Measurements from ENCODE around the gene RPS27A.
"Not testable (repeated sequence)": the region's sequence is repeated elsewhere in the genome, so short reads cannot be mapped to it uniquely, and the experiment has no call there.

Gene RPS27A

DNA sequence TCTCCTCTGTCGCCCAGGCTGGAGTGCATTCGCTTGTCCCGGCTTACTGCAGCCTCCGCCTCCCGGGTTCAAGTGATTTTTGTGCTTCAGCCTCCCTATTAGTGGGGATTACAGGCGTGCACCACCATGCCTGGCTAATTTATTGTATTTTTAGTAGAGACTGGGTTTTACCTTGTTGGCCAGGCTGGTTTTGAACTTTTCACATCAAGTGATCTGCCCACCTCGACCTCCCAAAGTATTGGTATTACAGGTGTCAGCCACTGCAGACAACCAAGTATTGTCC lies 1.1 kb downstream of the RPS27A start:
- Histone ChIP-seq H3K27me3 (no peaks in the 10 kb centered on the region), H3K4me1 (peaks cover 27 to 47% (median 34%) of the 10 kb centered on the region in 10 experiments), H3K4me2 (peak overlapping the region; percentile 91 to 99 (median 95)), H3K27ac (peak overlapping the region; percentile 95 to 99 (median 97); a peak in 20 of 22 replicates), H3K4me3 (peak overlapping the region; percentile 82 to 98 (median 93)), H3K9ac (peak overlapping the region; percentile 90 to 99 (median 97)), H4K20me1 (peaks cover 26 to 50% (median 37%) of the 10 kb centered on the region in 11 experiments; a peak in 21 of 22 replicates), H3K36me3 (peaks cover 50 to 56% (median 53%) of the 10 kb centered on the region in 11 experiments), H3K9me3 (replicated peaks in 1 of 11) (no peaks in the 10 kb centered on the region)
- no peak for TF ChIP-seq Cebpa-rat (IDR thresholded peaks at IDR 0.05)

DNA sequence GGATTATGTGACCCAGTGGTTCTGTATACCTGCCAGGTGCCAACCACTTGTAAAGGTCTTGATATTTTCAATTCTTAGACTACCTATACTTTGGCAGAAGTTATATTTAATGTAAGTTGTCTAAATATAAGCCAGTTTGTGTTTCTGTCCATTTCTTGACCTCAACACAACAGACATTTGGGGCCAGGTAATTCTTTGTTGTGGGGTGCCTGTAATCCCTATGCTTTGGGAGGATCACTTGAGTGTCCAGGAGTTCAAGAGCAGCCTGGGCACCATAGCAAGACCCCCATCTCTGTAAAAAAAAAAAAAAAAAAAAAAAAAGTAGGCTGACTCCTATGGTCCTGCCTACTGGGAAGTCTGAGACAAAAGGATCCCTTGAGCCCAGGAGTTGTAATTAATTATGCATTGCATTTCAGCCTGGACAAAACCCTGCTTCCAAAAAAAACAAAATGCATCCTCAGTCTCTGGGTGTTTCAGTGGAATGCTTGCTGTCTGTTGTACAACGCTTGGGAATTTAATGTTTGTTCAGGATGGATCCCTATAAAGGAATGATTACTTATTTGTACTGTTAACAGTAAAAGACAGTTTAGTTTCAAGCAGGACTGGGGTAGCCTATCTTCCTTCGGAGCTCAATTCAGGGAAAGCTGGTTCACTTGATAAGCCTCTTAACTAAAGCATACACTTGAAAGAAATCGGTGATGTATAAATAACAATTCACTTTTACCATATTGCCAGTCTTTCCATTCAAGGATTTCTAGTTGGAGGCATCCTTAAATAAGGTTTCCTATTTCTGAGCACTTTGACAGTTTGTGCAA lies 3.4 kb downstream of the RPS27A start:
- H3K4me2 ChIP-seq = peak overlapping the region in 10 of 11 experiments; percentile 0 to 99 (median 96); a peak in 13 of 22 replicates
- no peaks in the 10 kb centered on the region for H3K27me3 ChIP-seq
- H3K9ac ChIP-seq = no peak overlapping the region; a peak in 1 of 22 replicates
- H3K4me1 ChIP-seq = peaks cover 24 to 36% (median 32%) of the 10 kb centered on the region in 10 experiments
- no peaks in the 10 kb centered on the region for H3K9me3 ChIP-seq (replicated peaks in 1 of 11)
- peak overlapping the region in 2 of 10 experiments; percentile 96 to 98; a peak in 2 of 20 replicates for H3K4me3 ChIP-seq
- H3K36me3 ChIP-seq = peaks cover 59 to 78% (median 73%) of the 10 kb centered on the region in 11 experiments
- no peak overlapping the region for H3K27ac ChIP-seq
- peaks cover 26 to 50% (median 37%) of the 10 kb centered on the region in 11 experiments; a peak in 21 of 22 replicates for H4K20me1 ChIP-seq
- TF ChIP-seq Cebpa-rat (IDR thresholded peaks at IDR 0.05) = no peak

DNA sequence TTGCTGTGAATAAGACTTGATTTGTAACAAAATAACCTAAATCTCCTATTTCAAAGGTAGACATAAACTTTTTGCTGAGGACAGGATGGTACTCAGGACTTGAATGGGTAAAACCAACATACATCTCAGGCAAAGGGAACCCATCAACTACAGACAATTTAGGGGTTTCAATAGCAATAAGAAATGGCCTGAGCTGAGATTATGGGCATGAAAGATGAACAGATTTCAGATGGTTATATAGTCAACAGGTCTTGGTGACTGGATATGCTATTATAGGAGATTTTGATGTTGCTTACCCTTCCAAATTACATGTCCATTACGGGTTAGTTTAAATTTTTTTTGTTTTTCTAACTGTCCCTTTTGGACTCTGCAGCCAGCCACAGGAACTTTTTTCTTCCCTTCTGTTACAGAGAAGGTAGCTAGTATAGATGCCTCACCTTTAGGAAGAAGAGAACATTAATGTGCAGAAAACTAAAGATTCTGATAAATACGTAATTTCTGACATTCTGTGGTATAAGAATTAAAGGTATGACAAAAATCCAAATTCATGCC lies 4.6 kb downstream of the RPS27A start:
- no peaks in the 10 kb centered on the region for H3K9me3 ChIP-seq (replicated peaks in 1 of 11)
- H4K20me1 ChIP-seq = peaks cover 26 to 50% (median 37%) of the 10 kb centered on the region in 11 experiments; a peak in 21 of 22 replicates
- TF ChIP-seq Cebpa-rat (IDR thresholded peaks at IDR 0.05) = no peak
- H3K9ac ChIP-seq = no peak overlapping the region
- H3K4me2 ChIP-seq = no peak overlapping the region
- H3K27ac ChIP-seq = no peak overlapping the region
- H3K27me3 ChIP-seq = no peaks in the 10 kb centered on the region
- peaks cover 23 to 38% (median 30%) of the 10 kb centered on the region in 10 experiments for H3K4me1 ChIP-seq
- no peak overlapping the region for H3K4me3 ChIP-seq
- H3K36me3 ChIP-seq = peaks cover 62 to 90% (median 81%) of the 10 kb centered on the region in 11 experiments

DNA sequence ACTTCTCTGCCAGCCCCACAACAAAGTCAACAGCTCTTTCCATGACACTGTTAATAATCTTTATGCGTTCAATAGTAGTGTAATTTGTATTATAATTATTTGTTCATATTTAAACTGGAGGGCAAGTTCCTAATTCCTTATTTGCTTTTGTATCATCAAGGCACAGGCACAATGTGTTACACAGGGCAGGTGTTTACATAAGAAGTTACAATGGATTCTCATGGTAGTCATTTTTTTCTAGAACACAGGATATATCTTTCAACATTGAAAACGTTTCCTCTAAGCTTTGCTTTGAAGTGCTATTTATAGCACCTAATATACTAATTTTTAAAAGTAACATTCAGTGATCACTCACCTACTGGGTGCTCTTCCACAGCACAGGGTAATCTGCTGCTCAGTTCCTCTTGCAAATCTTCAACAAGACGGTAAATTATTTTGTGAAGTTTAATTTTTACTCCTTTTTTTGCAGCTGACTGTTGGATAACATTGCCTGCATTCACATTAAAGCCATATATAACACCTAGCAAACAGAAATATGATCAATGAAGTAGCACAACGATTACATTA lies 7.3 kb downstream of the RPS27A start:
- 0 out of 22 replicates have a peak overlapping the region, but pooled peaks of 1 of the 11 experiments have one; percentile 7 for H3K4me2 ChIP-seq
- peaks cover 15 to 33% (median 21%) of the 10 kb centered on the region in 11 experiments; a peak in 21 of 22 replicates for H4K20me1 ChIP-seq
- no peak overlapping the region for H3K27ac ChIP-seq
- H3K9me3 ChIP-seq (replicated peaks in 1 of 11) = no peaks in the 10 kb centered on the region
- TF ChIP-seq Cebpa-rat (IDR thresholded peaks at IDR 0.05) = no peak
- peaks cover 8 to 23% (median 16%) of the 10 kb centered on the region in 10 experiments for H3K4me1 ChIP-seq
- H3K9ac ChIP-seq = no peak overlapping the region
- H3K36me3 ChIP-seq = peaks cover 57 to 100% (median 81%) of the 10 kb centered on the region in 11 experiments
- no peaks in the 10 kb centered on the region for H3K27me3 ChIP-seq
- no peak overlapping the region for H3K4me3 ChIP-seq

DNA sequence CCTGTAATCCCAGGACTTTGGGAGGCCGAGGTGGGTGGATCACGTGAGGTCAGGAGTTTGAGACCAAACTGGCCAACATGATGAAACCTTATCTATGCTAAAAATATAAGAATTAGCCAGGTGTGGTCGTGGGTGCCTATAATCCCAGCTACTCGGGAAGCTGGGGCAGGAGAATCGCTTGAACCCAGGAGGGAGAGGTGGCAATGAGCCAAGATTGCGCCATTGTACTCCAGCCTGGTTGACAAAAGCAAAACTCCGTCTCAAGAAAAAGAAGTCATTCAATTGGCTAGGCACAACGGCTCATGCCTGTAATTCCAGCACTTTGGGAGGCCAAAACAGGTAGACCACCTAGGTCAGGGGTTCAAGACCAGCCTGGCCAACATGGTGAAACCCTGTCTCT lies 9.1 kb downstream of the RPS27A start:
- H3K9ac ChIP-seq; H3K27ac ChIP-seq; H3K9me3 ChIP-seq (replicated peaks in 1 of 11); H3K27me3 ChIP-seq; H3K4me3 ChIP-seq: not testable (repeated sequence)
- Histone ChIP-seq H3K4me2 (peak overlapping the region in 6 of 11 experiments; percentile 10 to 33 (median 26); a peak in 7 of 22 replicates), H4K20me1 (peaks cover 0 to 15% (median 3%) of the 10 kb centered on the region in 11 experiments; a peak in 9 of 22 replicates), H3K4me1 (peaks cover 0 to 14% (median 9%) of the 10 kb centered on the region in 10 experiments; a peak in 12 of 20 replicates), H3K36me3 (peaks cover 41 to 100% (median 79%) of the 10 kb centered on the region in 11 experiments)

GRCh38 chr2:55242617-55243016 lies 10.1 kb downstream of the RPS27A start:
- Histone ChIP-seq H4K20me1 (peaks cover 0 to 9% (median 0%) of the 10 kb centered on the region in 11 experiments; a peak in 4 of 22 replicates), H3K4me1 (peaks cover 0 to 14% (median 9%) of the 10 kb centered on the region in 10 experiments; a peak in 12 of 20 replicates), H3K27me3 (no peaks in the 10 kb centered on the region), H3K27ac (no peak overlapping the region), H3K4me3 (no peak overlapping the region), H3K9ac (no peak overlapping the region), H3K36me3 (peaks cover 39 to 100% (median 80%) of the 10 kb centered on the region in 11 experiments), H3K9me3 (replicated peaks in 1 of 11) (no peaks in the 10 kb centered on the region), H3K4me2 (no peak overlapping the region)
- TF ChIP-seq Cebpa-rat (IDR thresholded peaks at IDR 0.05) = no peak

DNA sequence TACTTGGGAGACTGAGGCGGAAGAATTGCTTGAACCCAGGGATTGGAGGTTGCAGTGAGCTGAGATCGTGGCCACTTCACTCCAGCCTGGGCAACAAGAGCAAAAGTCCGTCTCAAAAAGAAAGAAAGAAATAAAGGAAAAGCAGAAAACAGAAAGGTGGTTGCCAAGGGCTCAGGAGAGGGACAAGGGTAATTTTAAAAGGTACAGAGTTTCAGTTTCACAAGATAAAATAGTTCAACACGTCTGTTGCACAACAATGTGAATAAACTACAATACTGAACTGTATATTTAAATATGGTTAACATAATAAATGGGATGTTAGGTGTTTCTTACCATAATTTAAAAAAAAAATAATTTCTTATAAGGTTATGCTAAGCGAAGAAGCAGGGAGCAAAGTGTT lies 12.9 kb downstream of the RPS27A start:
- Histone ChIP-seq H3K4me3 (no peak overlapping the region), H3K9ac (no peak overlapping the region), H3K27me3 (no peaks in the 10 kb centered on the region), H3K9me3 (replicated peaks in 1 of 11) (no peaks in the 10 kb centered on the region), H3K36me3 (peaks cover 45 to 100% (median 80%) of the 10 kb centered on the region in 11 experiments), H3K4me1 (peaks cover 0 to 13% (median 8%) of the 10 kb centered on the region in 10 experiments; a peak in 12 of 20 replicates), H3K27ac (no peak overlapping the region), H3K4me2 (no peak overlapping the region), H4K20me1 (no peaks in the 10 kb centered on the region)
- TF ChIP-seq Cebpa-rat (IDR thresholded peaks at IDR 0.05) = no peak

- H3K27me3 ChIP-seq = no peaks in the 10 kb centered on the region
- no peak for TF ChIP-seq Cebpa-rat (IDR thresholded peaks at IDR 0.05)
- peaks cover 46 to 100% (median 85%) of the 10 kb centered on the region in 11 experiments for H3K36me3 ChIP-seq
- no peak overlapping the region for H3K9ac ChIP-seq
- H3K4me2 ChIP-seq = no peak overlapping the region
- H3K27ac ChIP-seq = no peak overlapping the region
- H3K4me3 ChIP-seq = no peak overlapping the region
- H4K20me1 ChIP-seq = no peaks in the 10 kb centered on the region
- no peaks in the 10 kb centered on the region for H3K9me3 ChIP-seq (replicated peaks in 1 of 11)
- peaks cover 0 to 2% (median under 1%) of the 10 kb centered on the region in 10 experiments; a peak in 6 of 20 replicates for H3K4me1 ChIP-seq
Observed at GRCh38 chr2:55247025-55247424, 14.5 kb downstream of the RPS27A start.

GRCh38 chr2:55252832-55253231 lies 20.3 kb downstream of the RPS27A start:
- Histone ChIP-seq H3K27me3 (no peaks in the 10 kb centered on the region), H3K36me3 (peaks cover 58 to 93% (median 84%) of the 10 kb centered on the region in 11 experiments), H3K4me1 (no peaks in the 10 kb centered on the region), H3K4me2 (no peak overlapping the region), H4K20me1 (0 out of 22 replicates have a peak, but pooled peaks cover 0 to 3% (median 0%) of the 10 kb centered on the region in 11 experiments), H3K9me3 (replicated peaks in 1 of 11) (no peaks in the 10 kb centered on the region), H3K9ac (no peak overlapping the region), H3K27ac (no peak overlapping the region), H3K4me3 (no peak overlapping the region)
- TF ChIP-seq Cebpa-rat (IDR thresholded peaks at IDR 0.05) = no peak

DNA sequence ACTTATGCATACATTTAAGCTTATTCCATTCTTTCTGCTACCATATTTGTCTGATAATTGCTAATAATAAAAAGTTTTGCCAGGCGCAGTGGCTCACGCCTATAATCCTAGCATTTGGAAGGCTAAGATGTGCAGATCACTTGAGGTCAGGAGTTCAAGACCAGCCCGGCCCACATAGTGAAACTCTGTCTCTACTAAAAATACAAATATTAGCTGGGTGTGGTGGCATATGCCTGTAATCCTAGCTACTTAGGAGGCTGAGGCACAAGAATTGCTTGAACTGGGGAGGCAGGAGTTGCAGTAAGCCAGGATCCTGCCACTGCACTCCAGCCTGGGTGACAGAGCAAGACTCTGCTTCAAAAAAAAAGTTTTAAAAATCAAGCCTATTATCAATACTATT lies 27.1 kb downstream of the RPS27A start:
- H3K27ac ChIP-seq; H3K4me1 ChIP-seq; H4K20me1 ChIP-seq; H3K9ac ChIP-seq; H3K4me3 ChIP-seq; H3K4me2 ChIP-seq; H3K27me3 ChIP-seq; H3K9me3 ChIP-seq (replicated peaks in 1 of 11): not testable (repeated sequence)
- peaks cover 66 to 93% (median 89%) of the 10 kb centered on the region in 11 experiments for H3K36me3 ChIP-seq

All from BLaER1 treated with 17β-estradiol and CSF1 and Interleukin-3, amounts not matched to agents 10 nM and 100 nM (cell line).